Hepatic stellate cell (primary cell): ENCODE measurements around the gene FAM171A1.

Experiments
- DNase-seq: peaks from one replicate; pipeline ENCODE4 v3.0.0; 2011; ENCODE audit warnings: low spot score

Gene FAM171A1

DNA sequence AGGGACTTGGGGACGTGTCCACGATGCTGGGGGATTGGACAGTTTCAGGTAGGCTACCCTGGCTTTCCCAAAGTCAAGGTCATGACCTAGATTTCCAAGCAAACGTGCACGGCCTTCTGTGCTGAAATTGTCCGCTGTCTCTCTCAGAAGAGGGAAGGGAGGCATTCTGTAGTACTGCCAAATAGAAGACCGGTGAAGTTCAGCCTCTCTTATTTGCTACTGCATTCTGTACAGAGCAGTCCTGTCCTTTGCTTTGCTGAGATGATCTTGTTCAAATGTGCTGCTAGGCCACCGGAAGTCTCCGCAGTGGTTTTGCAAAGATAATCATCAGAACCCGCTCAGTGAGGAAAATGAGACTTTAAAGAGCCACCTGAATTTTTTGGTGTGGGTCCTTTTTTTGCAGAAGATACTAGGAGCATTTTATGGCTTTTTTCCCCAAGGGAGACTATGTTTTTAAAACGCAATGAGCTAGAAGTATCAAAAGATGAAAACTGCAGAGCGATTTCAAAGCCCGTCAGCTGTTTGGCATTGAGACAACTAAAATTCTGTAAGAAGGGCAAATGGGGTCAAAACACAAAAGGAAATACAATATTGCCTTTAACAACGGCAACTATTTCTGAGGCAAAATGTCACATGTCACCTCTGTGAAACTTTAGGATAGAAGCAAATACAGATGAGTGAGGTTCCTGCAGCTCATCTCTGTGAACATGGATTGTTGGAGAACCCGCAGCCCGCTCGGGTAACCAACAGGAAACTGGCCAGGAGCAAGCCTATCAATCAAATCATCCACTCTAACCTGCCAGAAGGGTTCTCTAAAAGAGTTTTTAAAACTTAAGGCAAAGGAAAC, 201.3 kb downstream of the FAM171A1 start:
- DNase-seq = no peak

DNA sequence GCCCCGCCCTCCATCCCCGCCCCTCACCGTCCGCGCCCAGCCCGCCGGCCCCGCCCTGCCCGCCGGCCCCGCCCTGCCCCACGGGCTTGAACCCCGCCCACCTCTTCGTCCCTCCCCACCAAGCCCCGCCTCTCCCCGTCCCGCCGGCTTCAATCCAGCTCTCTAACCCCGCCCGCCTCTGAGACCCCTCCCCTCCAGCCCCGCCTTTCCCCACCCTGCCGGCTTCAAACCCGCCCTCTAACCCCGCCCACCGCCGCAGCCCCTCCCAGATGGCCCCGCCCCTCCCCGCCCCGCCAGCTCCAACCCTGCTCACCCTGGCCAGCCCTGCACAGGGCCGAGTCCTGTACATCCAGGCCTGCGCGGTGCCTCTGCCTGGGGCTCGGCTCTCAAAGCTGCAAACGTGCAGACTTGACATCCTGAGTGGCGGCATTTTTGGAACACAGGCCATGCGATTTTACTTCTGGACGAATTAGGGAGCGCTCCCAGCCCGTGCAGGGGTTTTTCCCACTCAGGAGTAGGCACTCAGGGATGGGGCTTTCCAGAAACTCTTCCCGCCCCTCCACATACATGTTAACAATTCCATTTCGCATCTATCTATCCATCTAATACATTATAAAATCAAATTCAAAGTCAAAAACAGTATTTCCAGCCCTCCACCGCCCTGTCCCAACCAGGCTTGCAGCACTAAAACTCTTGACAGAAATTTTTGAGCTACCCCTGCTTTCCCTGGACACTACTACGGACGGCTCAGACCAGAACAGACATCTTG, 202.1 kb downstream of the FAM171A1 start:
- peak; percentile 96 for DNase-seq

DNA sequence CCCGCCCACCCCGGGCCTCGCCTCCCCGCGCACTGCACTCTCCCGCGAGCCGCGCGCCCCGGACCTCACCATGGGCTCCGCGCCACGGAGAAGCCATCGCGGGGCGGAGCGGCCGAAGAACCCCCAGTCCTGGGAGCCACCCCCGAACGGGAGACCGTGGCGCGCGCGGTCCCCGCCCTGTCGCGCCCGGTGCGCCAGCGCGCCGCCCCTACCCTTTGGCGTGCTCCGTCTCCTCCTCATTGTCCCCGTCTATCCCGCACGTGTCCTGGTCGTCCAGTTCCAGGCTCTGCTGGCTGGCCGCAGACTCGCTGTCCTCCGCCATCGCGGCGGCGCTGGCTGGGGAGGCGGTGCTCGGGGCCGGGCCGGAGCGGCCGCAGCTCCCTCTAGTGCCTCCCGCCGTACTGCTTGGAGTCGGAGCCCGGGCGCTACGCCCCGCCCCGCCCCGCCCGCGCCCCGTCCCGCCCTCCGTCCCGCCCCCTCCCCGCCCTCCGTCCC, 202.8 kb downstream of the FAM171A1 start, which contains the start of gene NMT2:
Gene NMT2, minus strand, starts transcription at position 403 of the 495 bp plus-strand sequence. Its CDS starts 81 bp downstream, at position 322.
- DNase-seq = peak; percentile 92

DNA sequence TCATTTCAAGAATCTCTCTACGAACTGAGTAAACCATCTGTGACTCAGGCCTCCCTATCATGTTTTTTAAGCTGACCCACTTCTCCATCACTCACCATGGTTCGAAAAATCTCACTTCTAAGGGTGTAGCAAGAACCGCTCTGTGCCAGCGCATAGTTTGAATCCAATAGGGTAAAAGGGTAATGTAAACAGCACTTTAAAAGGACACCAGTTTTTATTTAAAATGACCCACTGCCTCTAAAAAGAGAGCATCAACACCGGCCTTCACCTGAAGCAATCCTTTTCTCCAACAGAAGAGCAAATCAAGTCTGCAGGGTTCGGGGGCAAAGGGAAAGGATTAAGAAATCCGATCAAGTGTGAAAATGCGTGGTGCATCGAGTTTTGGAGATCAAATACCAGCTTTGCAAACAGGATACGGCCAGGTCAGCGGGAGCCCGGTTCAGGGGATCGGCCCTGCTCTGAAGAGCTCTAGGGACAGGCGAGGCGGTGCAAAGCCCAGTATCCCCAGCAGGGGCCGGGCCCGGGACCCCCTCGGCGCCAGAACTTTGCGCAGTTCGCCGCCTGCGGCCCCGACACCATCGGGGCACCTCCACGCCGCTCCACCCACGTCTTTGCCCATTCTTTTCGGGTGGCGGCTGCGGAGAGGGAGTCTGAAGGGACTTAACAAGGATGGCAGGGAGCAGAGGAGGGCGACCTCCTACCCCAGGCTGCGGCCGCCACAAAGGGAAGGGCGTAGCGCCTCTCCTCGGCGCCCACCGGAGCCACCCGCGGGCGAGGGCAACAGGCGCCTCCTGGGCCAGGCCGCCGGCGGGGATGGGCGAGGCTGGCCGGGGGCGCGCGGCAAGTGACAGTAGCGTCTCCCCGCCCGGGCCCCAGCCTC, 203.4 kb downstream of the FAM171A1 start:
- DNase-seq = peak; percentile 64

DNA sequence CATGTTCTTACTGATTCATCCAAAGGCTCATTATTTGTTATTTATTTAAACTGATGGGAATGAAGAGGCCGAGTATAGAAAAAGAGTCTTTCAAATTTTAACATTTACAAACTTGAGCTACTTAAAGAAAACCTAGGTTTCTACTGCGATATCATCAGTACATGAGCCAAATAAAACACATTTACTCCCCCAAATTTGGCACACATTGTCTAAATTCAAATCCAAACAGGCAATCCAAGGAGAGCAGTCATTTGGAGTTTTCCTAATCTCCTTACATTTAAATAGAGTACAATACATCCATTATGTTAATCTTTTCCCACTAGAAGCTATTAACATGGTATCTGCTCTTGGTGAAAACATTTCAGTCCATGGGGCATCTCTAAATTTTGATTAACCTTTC, 204.8 kb downstream of the FAM171A1 start:
- DNase-seq = no peak

DNA sequence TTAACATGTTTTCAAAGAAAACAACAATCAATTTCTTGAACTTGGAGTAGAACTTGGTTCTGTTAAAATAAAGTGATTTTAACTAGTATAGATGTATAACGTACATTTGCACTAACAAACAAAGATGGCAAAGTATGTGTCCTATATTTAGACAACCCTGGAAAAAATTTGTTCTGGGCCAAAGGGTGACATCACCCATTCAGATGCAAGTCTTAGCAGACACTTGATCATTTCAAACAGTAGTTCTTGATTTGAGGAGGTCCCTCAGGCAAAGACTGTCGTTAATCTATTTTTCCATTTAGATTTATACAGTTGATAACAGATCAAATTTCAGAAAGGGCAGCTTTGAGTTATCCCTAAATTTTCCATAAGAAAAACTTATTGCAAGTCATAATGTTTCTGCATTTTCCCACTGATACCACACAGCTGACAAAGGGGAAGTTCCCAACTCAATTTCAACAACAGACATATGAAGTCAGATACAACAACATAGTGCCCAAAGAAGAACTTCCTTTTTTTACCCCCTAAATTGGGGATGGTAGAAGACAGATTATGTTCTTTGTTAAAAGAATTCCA, 207.7 kb downstream of the FAM171A1 start:
- DNase-seq = no peak
